Panc1 (cell line): ENCODE data around the gene JAZF1. TPM values are rescaled to one million over a fixed set of nuclear protein-coding genes. Genes with fewer than 3 reads are reported as not detected.
A peak's percentile ranks its signal among the peaks of the same experiment; 100 is the strongest.

Experiments
- ATAC-seq: fragments of 200-7000 bp; cut with Tn5 transposase; 2 replicates; pipeline ENCODE4 v1.9.1; 2020; ENCODE audit warnings: mild to moderate bottlenecking, moderate library complexity
- BruUV-seq: library from RNA; stranded (reverse); fragments of 400-500 nt; replicated peaks from 2 replicates; lab custom pipeline; 2021; lab: Mats Ljungman, UMichigan
- CTCF ChIA-PET: fragments of 300-600 bp; sonication (Branson Sonifier 250); formaldehyde crosslinking; loops from one replicate; lab custom pipeline; 2022; ENCODE audit warnings: antibody characterized with exemption; lab: Charles Lee
- POLR2A ChIA-PET: fragments of 300-600 bp; sonication (Branson Sonifier 250); formaldehyde crosslinking; loops from one replicate; lab custom pipeline; 2022; ENCODE audit warnings: antibody characterized with exemption; lab: Charles Lee
- DNase-seq: peaks from one replicate; pipeline ENCODE4 v3.0.0-alpha.2; 2010; ENCODE audit warnings: low read depth, low spot score
- H3K27ac ChIP-seq: 2 replicates; pipeline ENCODE4 v1.5.1; 2011; ENCODE audit warnings: mild to moderate bottlenecking, low read length, inconsistent platforms
- H3K27me3 ChIP-seq: fragments of 200-500 bp; sonication (Bioruptor generic); 2 replicates; pipeline ENCODE4 v1.6.0; 2014; ENCODE audit warnings: low read length, inconsistent platforms; ENCODE audit not compliant: control insufficient read depth, insufficient read depth
- H3K36me3 ChIP-seq: fragments of 200-500 bp; sonication (Bioruptor generic); 2 replicates; pipeline ENCODE4 v1.5.1; 2014; ENCODE audit warnings: inconsistent platforms, mild to moderate bottlenecking, low read length, moderate library complexity; ENCODE audit not compliant: control insufficient read depth, insufficient read depth
- H3K4me1 ChIP-seq: 2 replicates; pipeline ENCODE4 v1.5.1; 2011; ENCODE audit warnings: inconsistent platforms, mild to moderate bottlenecking, low read length, moderate library complexity; ENCODE audit not compliant: control insufficient read depth, insufficient read depth
- H3K4me3 ChIP-seq, 2 experiments: 2 replicates each; pipeline ENCODE4 v1.5.1; 2011 to 2012; ENCODE audit warnings: low read depth in 2 of 2, low read length in 2 of 2, mild to moderate bottlenecking in 2 of 2, inconsistent platforms in 1 of 2, moderate library complexity in 1 of 2
- H3K9me3 ChIP-seq: fragments of 200-500 bp; sonication (Bioruptor generic); 2 replicates; pipeline ENCODE4 v1.5.1; 2014; ENCODE audit warnings: low read depth, mild to moderate bottlenecking, inconsistent platforms, low read length, moderate library complexity; ENCODE audit not compliant: control insufficient read depth, insufficient read depth
- CTCF ChIP-seq: fragments of 450-650 bp; IDR thresholded peaks from 2 replicates; pipeline ENCODE4 v1.5.1; 2017; ENCODE audit warnings: mild to moderate bottlenecking
- POLR2AphosphoS5 ChIP-seq: IDR thresholded peaks from 2 replicates; pipeline ENCODE4 v1.6.1; 2012; ENCODE audit warnings: mild to moderate bottlenecking, low read depth, low read length, moderate library complexity
- REST ChIP-seq, 2 experiments: IDR thresholded peaks; 2 replicates each; pipeline ENCODE4 v1.6.1; 2011 to 2012; ENCODE audit warnings: low read depth in 2 of 2, control low read depth in 1 of 2, low read length in 1 of 2, mild to moderate bottlenecking in 1 of 2, moderate library complexity in 1 of 2; ENCODE audit not compliant: insufficient read depth in 1 of 2
- SIN3A ChIP-seq: IDR thresholded peaks from 2 replicates; pipeline ENCODE4 v1.6.1; 2012; ENCODE audit warnings: low read depth, mild to moderate bottlenecking, low read length, moderate library complexity, borderline replicate concordance; ENCODE audit not compliant: insufficient read depth
- TCF7L2 ChIP-seq: IDR thresholded peaks from 2 replicates; pipeline ENCODE4 v1.6.1; 2011; ENCODE audit warnings: mild to moderate bottlenecking, low read depth, low read length, inconsistent platforms
- in situ Hi-C: cut with HindIII; loops from 2 replicates; pipeline ENCODE4 v1.10.0; 2016; ENCODE audit warnings: low sequenced_read_pairs, low pct_unique_long_range_greater_than_20kb
- intact Hi-C: fragments of 100-400 bp; cut with micrococcal nuclease; formaldehyde crosslinking; loops from one replicate; pipeline ENCODE4 v1.10.0; 2022; ENCODE audit not compliant: unreplicated experiment
- total RNA-seq: library from RNA; stranded (reverse); gene quantifications from one replicate; pipeline ENCODE4 v1.2.1, GENCODE V29; 2021; ENCODE audit not compliant: unreplicated experiment

The JAZF1 gene
- total RNA-seq, 1 experiment from 2014 or later, result 8.8 TPM

- CTCF ChIA-PET, result no interaction called here
- intact Hi-C loops, result no loop called here
- H3K27ac ChIP-seq, result peak overlapping the region; percentile 76
- H3K9me3 ChIP-seq, result peaks cover 12% of the 10 kb centered on the region; the same call in 1 of the 2 replicates
- H3K36me3 ChIP-seq, result no peaks in the 10 kb centered on the region
- no peaks in the 10 kb centered on the region for H3K27me3 ChIP-seq
- in situ Hi-C loops, result no loop called here
- ATAC-seq (peak; percentile 68), DNase-seq (no peak)
- H3K4me3 ChIP-seq, result no peak overlapping the region
- TF ChIP-seq TCF7L2, result no peak
- no peak for TF ChIP-seq CTCF
- TF ChIP-seq REST (IDR thresholded peaks at IDR 0.05; ENCODE audit: insufficient read depth in 1 of 2, low read depth in 2 of 2, low read length in 1 of 2), result no peak
- no peak for TF ChIP-seq POLR2AphosphoS5
- no peak for TF ChIP-seq SIN3A
- no TSS peak for BruUV-seq
- H3K4me1 ChIP-seq, result peaks cover 34% of the 10 kb centered on the region
- POLR2A ChIA-PET, result no interaction called here
Measured at GRCh38 chr7:28054531-28055160, 125.9 kb downstream of the JAZF1 start.

GRCh38 chr7:28052933-28053332, 127.7 kb downstream of the JAZF1 start:
- TF ChIP-seq SIN3A (no peak), REST (IDR thresholded peaks at IDR 0.05; ENCODE audit: insufficient read depth in 1 of 2, low read depth in 2 of 2, low read length in 1 of 2) (no peak), CTCF (no peak), TCF7L2 (no peak), POLR2AphosphoS5 (no peak)
- in situ Hi-C loops (no loop called here), intact Hi-C loops (no loop called here)
- BruUV-seq, result no TSS peak
- Histone ChIP-seq H3K4me1 (peaks cover 34% of the 10 kb centered on the region), H3K4me3 (no peak overlapping the region), H3K27ac (peak overlapping the region; percentile 76; the same call in 1 of the 2 replicates), H3K27me3 (no peaks in the 10 kb centered on the region), H3K36me3 (no peaks in the 10 kb centered on the region), H3K9me3 (no peaks in the 10 kb centered on the region)
- DNase-seq (no peak), ATAC-seq (no peak)
- ChIA-PET CTCF (interaction anchor here (1.6 kb wide), 1 partner anchor 9 kb away, joined by 4 read pairs; no protein-coding TSS in a partner anchor), POLR2A (no interaction called here)
